ENCODE data around the gene DNER. TPM values are rescaled to one million over a fixed set of nuclear protein-coding genes. Genes with fewer than 3 reads are reported as not detected.

DNER gene
- total and polyA plus RNA-seq, 2 of the 13 experiments (the other 11 are each of a cell fraction or from before 2014, with no cell fraction given): not detected

DNA sequence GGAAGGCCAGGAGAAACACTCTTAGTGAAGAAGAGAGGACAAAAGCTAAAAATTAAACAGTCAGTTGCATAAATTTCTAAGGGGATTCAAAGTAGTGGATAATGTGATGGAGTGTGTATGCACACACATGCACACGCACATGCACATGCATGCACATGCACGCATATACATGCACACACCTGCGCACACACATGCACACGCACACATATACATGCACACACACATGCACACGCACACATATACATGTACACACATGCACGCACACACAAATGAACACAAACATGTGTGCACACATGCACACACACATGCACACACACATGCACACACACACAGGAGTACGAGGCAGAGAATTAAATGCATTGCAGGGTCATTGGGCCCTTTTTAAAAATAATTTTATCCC is 117.6 kb downstream of the DNER start:
- no peak overlapping the region for H3K27ac ChIP-seq (ENCODE audit: extremely low read length, insufficient read depth, low read length)
- POLR2A ChIA-PET: no interaction called here
- no peak for ATAC-seq
- in situ Hi-C loops (cut with HindIII; ENCODE audit: extremely low pct_ligation_motif_present, low pct_unique_long_range_greater_than_20kb): no loop called here
- H2AFZ ChIP-seq (ENCODE audit: low read length): no peak overlapping the region
- intact Hi-C loops (cut with micrococcal nuclease; ENCODE audit: unreplicated experiment): no loop called here
- DNase-seq (ENCODE audit: low spot score): no peak
- no peak overlapping the region for H3K4me2 ChIP-seq (ENCODE audit: low read depth, low read length)
- H3K9me3 ChIP-seq (ENCODE audit: low read length): no peaks in the 10 kb centered on the region
- FAIRE-seq: no peak
- CTCF ChIA-PET (ENCODE audit: low intra/inter-chr PET ratio, low total read pairs): no interaction called here
- peaks cover 0 to 2% of the 10 kb centered on the region in 2 experiments; a peak in 2 of 5 replicates for H3K27me3 ChIP-seq (ENCODE audit: control insufficient read depth in 1 of 2, insufficient read depth in 2 of 2, low read length in 2 of 2)
- H3K79me2 ChIP-seq (ENCODE audit: insufficient read depth, low read length): no peaks in the 10 kb centered on the region
- H3K9ac ChIP-seq (ENCODE audit: insufficient read depth, low read depth, low read length): no peak overlapping the region
- no peaks in the 10 kb centered on the region for H3K36me3 ChIP-seq (replicated peaks in 1 of 2; ENCODE audit: control insufficient read depth in 1 of 2, insufficient read depth in 2 of 2, low read length in 2 of 2)
- H4K20me1 ChIP-seq (ENCODE audit: insufficient read depth, low read length): no peaks in the 10 kb centered on the region
- H3K4me3 ChIP-seq (replicated peaks in 1 of 3; ENCODE audit: insufficient read depth in 1 of 3, low read depth in 2 of 3, low read length in 3 of 3): no peak overlapping the region
- H3K4me1 ChIP-seq (ENCODE audit: insufficient read depth, low read length): no peaks in the 10 kb centered on the region
- 29% methylated on average over 7 of the region's 7 CpGs for WGBS (ENCODE audit: low lambda C conversion rate)
- TF ChIP-seq ZNF441 (CRISPR knock-in tag; IDR thresholded peaks at IDR 0.05; ENCODE audit: borderline replicate concordance) (no peak), ZNF501 (CRISPR knock-in tag; IDR thresholded peaks at IDR 0.05) (no peak), CBX1 (IDR thresholded peaks at IDR 0.05; ENCODE audit: low read depth) (no peak), SRF (IDR thresholded peaks at IDR 0.05; ENCODE audit: low read depth, low read length) (no peak), KIAA2018 (CRISPR knock-in tag; IDR thresholded peaks at IDR 0.05; ENCODE audit: borderline replicate concordance) (no peak), MIER3 (CRISPR knock-in tag; IDR thresholded peaks at IDR 0.05; ENCODE audit: borderline replicate concordance) (no peak)
- TF ChIP-seq, protein P1, sequence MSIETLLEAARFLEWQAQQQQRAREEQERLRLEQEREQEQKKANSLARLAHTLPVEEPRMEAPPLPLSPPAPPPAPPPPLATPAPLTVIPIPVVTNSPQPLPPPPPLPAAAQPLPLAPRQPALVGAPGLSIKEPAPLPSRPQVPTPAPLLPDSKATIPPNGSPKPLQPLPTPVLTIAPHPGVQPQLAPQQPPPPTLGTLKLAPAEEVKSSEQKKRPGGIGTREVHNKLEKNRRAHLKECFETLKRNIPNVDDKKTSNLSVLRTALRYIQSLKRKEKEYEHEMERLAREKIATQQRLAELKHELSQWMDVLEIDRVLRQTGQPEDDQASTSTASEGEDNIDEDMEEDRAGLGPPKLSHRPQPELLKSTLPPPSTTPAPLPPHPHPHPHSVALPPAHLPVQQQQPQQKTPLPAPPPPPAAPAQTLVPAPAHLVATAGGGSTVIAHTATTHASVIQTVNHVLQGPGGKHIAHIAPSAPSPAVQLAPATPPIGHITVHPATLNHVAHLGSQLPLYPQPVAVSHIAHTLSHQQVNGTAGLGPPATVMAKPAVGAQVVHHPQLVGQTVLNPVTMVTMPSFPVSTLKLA (IDR thresholded peaks at IDR 0.05): peak; percentile 84
- BruUV-seq (replicated peaks): no TSS peak

All from HepG2 (cell line).